LNCAP (cell line): ENCODE data around the gene ARL16.

ENCODE experiments used
- CTCF ChIP-seq: fragments of 450-650 bp; IDR thresholded peaks from 2 replicates; pipeline ENCODE4 v1.5.1; 2017; ENCODE audit warnings: mild to moderate bottlenecking

The ARL16 gene

GRCh38 chr17:81720267-81721071 lies 36.9 kb upstream of the ARL16 start:
- no peak for TF ChIP-seq CTCF

- no peak for TF ChIP-seq CTCF
Measured at GRCh38 chr17:81719410-81720266, 36.0 kb upstream of the ARL16 start.

DNA sequence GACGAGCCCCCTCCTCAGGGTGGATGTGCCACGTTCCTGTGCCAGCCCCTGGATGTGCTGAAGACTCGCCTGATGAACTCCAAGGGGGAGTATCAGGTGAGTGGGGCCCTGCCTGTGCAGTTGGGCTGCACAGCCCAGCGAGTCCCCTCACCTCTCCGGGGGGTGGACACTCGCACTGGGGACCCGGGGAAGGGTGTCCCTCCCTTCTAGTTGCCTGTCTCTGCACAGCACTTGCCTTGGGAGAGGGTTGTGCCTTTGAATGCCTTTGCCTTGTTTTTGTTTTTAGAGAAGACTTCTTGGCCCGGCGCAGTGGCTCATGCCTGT lies 34.1 kb upstream of the ARL16 start:
- no peak for TF ChIP-seq CTCF

GRCh38 chr17:81717049-81717765 lies 33.6 kb upstream of the ARL16 start:
- no peak for TF ChIP-seq CTCF

DNA sequence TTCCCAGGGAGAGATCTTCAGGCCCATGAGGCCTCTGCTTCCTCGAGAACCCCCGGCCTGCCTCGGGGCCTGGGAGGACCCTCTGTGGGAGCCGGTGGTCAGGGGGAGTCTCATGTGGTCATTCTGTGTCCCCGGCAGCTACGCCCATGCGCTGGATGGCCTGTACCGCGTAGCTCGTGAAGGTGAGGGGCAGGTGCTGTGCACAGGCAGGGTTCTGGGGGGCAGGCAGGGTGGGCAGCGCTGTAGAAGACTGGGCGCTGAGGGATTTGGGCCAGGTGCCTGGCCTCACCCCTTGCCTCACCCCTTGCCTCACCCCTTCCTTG lies 33.0 kb upstream of the ARL16 start:
- no peak for TF ChIP-seq CTCF

DNA sequence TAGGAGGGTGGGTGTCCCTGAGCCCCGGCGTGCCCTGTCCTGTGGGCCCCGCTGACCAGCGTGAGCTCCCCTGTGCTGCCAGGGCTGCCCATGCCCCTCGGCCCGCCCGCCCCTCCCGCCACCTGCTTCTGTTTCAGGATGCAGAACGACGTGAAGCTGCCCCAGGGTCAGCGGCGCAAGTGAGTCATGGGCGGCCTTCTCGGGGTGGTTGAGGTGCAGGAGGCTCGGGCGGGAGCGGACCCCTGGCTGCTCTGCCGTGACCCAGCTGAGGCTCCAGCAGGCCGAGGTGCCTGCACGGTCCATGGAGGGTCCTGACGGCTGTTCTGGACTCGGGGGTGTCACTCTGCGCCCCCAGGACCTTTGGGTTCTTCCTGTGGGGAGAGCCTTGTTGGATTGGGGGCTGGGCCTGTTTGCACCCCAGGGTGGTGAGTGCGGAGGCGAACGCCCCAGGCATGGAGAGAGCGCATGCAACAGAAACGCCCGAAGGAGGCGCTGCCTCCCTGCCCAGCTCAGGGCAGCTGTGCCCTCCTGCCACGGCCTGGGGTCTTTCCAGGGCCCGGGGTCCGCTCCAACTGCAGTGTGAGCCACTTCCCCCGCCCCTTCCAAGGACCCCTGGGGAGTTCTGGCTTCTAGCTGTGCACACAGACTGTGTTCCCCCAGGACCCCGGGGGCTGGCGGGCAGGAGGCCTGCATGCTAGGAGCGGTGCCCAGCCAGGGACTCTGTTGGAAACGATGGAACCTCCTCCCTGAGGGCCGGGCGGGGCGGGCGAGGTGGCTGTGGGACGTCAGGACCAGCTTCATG lies 32.5 kb upstream of the ARL16 start:
- TF ChIP-seq CTCF = no peak
